ENCODE results near the gene WNK2.

The WNK2 gene

DNA sequence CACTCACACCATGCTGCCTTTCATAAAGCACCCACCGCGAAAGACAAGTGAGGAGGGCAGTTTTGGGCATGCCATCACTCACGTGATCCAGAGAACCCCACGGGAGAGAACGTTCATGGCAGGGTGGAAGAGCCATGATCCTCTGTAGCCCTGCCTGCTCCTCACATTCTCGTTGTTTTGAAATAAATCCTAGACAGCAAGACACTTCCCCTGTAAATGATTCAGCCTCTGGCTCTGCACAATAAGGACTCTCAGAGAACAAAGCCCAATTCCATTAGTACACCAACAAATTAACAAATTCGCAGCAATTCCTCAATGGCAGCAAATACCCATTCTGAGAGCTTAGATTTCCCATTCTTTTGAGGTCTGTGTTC is 71.5 kb downstream of the WNK2 start:
- TF ChIP-seq, protein P1, sequence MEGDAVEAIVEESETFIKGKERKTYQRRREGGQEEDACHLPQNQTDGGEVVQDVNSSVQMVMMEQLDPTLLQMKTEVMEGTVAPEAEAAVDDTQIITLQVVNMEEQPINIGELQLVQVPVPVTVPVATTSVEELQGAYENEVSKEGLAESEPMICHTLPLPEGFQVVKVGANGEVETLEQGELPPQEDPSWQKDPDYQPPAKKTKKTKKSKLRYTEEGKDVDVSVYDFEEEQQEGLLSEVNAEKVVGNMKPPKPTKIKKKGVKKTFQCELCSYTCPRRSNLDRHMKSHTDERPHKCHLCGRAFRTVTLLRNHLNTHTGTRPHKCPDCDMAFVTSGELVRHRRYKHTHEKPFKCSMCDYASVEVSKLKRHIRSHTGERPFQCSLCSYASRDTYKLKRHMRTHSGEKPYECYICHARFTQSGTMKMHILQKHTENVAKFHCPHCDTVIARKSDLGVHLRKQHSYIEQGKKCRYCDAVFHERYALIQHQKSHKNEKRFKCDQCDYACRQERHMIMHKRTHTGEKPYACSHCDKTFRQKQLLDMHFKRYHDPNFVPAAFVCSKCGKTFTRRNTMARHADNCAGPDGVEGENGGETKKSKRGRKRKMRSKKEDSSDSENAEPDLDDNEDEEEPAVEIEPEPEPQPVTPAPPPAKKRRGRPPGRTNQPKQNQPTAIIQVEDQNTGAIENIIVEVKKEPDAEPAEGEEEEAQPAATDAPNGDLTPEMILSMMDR (IDR thresholded peaks at IDR 0.05; ENCODE audit: low read depth, low read length), result no peak
- no peak for DNase-seq
- no peaks in the 10 kb centered on the region for H3K4me1 ChIP-seq
- no peak overlapping the region for H3K4me3 ChIP-seq (ENCODE audit: low read depth, low read length)
- H3K9me3 ChIP-seq, result no peaks in the 10 kb centered on the region
- H3K27me3 ChIP-seq, result no peaks in the 10 kb centered on the region
- H3K36me3 ChIP-seq, result no peaks in the 10 kb centered on the region

DNA sequence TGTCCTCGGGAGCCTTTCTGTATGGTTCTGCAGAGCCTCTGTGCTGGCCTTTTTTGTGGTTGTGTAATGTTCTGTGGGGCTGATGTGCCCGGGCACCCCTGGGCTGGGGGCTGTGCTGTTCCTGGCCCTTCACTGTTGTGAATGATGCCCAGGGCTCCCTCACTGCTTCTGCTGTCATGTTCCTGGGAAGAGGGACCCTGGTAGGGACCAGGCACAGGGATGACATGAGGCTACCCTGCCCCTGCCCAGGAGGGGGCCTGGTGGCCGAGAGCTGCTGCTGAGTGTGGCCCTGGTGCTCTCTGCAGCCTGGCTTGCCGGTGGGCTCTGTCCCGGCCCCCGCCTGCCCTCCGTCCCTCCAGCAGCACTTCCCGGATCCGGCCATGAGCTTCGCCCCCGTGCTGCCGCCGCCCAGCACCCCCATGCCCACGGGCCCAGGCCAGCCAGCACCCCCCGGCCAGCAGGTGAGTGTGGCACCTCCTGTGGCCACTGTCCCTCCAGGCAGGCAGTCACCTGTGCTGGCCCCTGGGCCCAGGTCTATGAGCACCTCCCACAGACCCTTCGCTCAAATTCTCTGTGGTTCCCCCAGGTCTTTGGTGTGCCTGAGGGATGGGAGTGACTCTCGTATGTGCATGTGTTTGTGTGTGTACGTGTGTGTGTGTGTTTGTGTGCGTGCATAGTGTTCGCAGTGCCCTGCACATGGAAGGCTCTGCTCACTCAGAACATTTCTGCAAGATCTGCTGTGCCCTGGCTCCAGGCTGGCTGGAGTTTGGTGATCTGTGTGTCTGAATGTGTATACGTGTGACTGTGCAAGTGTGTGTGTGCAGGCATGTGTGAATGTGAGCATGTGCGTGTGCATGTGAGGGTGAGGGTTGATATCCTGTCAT is 72.3 kb downstream of the WNK2 start:
- Histone ChIP-seq H3K4me3 (ENCODE audit: low read depth, low read length) (no peak overlapping the region), H3K27me3 (no peaks in the 10 kb centered on the region), H3K36me3 (no peaks in the 10 kb centered on the region), H3K9me3 (no peaks in the 10 kb centered on the region), H3K4me1 (no peaks in the 10 kb centered on the region)
- DNase-seq, result no peak
- TF ChIP-seq, protein P1 (IDR thresholded peaks at IDR 0.05; ENCODE audit: low read depth, low read length), result no peak

- H3K36me3 ChIP-seq, result no peaks in the 10 kb centered on the region
- DNase-seq, result no peak
- H3K27me3 ChIP-seq, result no peaks in the 10 kb centered on the region
- TF ChIP-seq, protein P1 (IDR thresholded peaks at IDR 0.05; ENCODE audit: low read depth, low read length), result no peak
- no peak overlapping the region for H3K4me3 ChIP-seq (ENCODE audit: low read depth, low read length)
- no peaks in the 10 kb centered on the region for H3K4me1 ChIP-seq
- H3K9me3 ChIP-seq, result no peaks in the 10 kb centered on the region
These were observed 73.2 kb downstream of the WNK2 start for GRCh38 chr9:93256878-93257807.

DNA sequence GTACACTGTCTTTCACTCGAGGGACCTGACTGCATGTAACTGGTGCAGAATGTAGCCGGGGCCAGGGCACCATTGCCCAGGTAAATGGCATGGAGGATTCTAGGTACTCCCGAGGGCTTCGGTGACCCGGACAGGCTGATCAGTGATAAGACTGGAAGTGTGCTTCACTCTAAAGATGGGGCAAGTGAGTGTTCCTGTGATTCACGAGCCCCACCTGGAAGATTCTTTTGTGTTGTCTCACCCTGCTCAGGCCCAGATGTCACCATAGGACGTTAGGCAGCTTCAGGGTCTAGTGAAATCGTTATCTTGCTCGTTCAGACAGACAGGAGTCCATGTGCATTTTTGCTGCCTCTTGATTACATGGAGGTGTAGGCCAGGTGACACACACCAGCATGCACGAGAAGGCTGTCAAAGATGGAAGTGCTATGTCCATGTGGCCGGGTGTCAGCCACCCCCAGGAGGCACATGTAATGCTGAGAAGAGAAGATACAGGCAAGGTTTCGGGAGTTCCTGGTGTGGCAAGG is 73.9 kb downstream of the WNK2 start:
- no peaks in the 10 kb centered on the region for H3K9me3 ChIP-seq
- no peak for DNase-seq
- no peak overlapping the region for H3K4me3 ChIP-seq (ENCODE audit: low read depth, low read length)
- H3K36me3 ChIP-seq, result no peaks in the 10 kb centered on the region
- no peaks in the 10 kb centered on the region for H3K27me3 ChIP-seq
- H3K4me1 ChIP-seq, result no peaks in the 10 kb centered on the region
- TF ChIP-seq, protein P1 (IDR thresholded peaks at IDR 0.05; ENCODE audit: low read depth, low read length), result no peak

- H3K4me1 ChIP-seq, result no peaks in the 10 kb centered on the region
- TF ChIP-seq, protein P1 (IDR thresholded peaks at IDR 0.05; ENCODE audit: low read depth, low read length), result no peak
These were observed 74.5 kb downstream of the WNK2 start for GRCh38 chr9:93258419-93258817.

More at GRCh38 chr9:93258419-93258817, 74.5 kb downstream of the WNK2 start:
- DNase-seq, result no peak
- Histone ChIP-seq H3K9me3 (no peaks in the 10 kb centered on the region), H3K4me3 (ENCODE audit: low read depth, low read length) (no peak overlapping the region), H3K27me3 (no peaks in the 10 kb centered on the region), H3K36me3 (no peaks in the 10 kb centered on the region)
